HG02973 (cell line): ENCODE data around the gene EMID1.

Source experiments
- ATAC-seq: cut with Tn5 transposase; IDR thresholded peaks from one replicate; pipeline ENCODE4 v1.9.1; 2021; ENCODE audit warnings: moderate library complexity; ENCODE audit not compliant: unreplicated experiment

The EMID1 gene

DNA sequence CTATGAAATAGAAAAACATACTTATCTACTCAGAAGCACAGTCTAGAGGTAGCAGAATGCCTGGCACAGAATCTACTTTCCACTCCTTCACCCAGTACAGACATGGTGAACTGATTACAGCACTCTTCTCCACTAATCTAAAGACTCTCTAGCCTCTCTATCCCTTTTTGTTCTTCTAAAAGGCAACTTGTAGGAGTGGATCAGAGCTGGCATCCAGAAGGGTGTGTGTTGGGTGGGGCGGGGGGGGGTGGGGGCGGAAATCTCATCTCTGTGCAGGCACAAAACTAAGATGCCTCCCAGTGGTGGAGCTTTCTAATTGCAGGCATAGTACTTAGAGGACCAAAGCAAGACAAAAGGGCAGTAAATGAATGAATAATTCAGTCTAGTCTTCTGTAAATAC lies 11.5 kb upstream of the EMID1 start:
- no peak for ATAC-seq

DNA sequence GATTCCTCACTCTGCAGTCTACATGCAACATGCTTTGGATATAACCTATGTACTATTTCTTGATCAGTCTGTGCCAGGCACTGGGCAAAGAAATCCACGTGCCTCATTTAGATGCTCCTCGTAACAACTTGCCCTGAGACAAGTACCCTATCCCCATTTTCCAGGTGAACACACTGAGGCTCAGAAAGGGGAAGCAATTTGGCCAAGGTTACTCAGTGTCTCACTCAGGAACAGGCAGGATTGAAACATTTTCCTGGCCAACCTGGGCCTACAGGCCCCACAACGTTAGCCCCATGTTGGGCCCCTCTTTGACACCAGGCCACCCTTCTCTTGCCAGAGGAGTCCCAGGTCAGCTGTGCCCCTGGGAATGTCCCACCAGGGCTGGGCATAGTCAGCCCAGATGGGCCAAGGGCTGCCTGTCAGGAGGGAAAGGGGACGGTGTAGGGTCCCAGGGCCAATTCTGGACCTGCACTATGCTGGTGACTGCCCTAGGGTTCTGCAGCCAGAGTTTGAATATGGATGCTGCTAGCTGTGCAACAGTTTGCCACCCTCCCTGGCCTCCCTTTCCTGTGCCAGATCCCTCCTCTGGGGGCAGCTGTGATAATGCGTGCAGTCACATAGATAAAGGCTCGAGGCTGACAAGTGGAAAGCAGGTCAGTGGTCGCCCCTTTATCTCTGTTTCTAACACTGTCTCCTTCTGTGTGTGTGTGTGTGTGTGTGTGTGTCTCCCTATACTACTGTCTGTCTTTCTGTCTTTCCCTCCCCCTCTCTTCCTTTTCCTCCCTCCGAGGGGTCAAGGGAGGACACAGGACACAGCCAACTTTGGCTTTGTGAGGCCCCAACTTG lies 10.4 kb upstream of the EMID1 start:
- no peak for ATAC-seq

DNA sequence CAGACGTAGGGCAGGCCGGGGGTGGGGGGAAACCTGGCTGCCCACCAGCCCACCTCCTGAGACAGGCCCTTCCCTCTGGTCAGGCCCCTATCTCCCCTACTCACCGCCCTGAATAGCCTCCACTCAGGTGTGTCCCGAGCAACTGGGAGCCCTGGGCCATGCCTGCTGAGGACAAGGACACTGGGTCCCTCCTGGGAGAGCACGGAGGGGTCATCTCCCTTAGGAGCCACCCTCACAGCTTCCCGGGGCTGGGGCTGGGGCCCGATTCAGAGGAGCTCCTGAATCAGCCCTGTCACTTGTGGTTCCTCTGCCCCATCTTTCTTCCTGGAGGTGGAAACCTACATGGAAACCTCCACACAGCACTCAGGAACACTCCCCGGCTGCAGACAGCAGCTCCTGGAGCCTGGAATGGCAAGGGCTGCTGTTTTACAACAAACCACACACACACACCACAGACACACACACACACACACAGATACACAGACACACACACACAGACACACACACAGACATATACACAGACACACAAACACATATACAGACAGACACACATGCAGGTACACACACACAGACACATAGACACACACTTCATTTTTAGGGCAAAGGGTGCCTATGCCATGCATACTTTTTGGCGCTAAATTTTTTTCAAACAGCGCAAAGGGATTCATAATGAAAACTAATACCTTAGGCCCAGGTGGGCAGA lies 9.6 kb upstream of the EMID1 start:
- ATAC-seq, result no peak

DNA sequence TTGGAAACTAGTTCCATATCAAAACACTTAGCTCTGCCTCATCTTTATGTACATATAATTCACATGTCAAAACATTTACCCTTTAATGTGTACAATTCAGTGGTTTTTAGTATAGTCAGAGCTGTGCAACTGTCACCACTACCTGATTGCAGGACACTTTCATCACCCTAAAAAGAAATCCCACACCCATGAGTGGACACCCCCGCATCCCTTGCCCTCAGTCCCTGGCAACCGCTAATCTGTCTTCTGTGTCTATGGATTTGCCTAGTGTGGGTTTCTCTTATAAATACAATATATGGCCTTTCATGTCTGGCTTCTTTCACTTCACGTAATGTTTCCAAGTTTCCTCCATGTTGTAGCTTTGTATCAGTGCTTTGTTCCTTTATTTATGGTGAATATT lies 8.6 kb upstream of the EMID1 start:
- ATAC-seq, result no peak

DNA sequence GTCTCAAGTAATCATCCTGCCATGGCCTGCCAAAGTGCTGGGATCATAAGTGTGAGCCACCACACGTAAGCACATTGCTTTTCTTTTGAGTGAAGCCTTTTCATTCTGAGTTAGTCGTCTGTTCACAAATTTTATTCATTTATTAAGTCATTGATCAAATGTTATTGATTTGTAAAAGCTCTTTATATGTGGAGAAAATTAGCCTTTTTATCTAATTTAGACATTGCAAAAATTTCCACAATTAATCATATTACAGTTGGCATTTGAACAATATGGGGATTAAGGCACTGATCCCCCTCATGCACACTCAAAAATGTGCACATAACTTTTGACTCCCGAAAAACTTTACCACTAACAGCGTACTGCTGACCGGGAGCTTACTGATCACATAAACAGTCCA lies 7.5 kb upstream of the EMID1 start:
- no peak for ATAC-seq

DNA sequence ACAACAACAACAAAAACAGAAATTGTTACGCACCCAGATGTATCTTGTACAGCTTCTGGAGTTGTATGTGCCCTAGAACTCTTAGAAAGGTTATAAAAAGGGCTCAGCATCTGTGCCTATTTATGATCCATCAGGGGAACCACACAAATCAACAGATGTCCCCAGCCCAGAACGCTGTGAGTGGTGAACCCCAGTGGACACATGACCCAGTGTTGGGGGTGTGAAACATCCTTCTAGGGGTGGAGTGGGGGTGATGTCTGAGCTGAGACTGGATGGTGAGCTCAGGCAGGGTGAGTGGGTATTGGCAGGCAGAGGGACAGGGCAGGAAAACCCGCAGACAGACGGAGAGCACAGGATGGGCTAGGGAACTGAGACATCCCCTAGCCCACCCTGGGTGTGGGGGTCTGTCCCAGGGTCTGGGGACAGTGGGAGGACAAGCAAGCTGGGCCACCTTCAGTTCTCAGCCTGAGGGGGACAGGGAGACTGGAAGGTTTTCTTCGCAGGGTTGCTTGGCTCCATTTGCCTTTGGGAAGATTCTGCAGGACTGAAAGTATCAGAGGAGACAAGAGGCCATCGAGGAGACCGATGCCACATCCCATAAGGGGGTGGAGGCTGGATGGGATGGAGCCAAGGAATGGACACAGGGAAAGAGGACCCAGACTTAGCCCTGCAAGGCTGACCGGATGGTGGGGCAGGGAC lies 5.8 kb upstream of the EMID1 start:
- ATAC-seq, result no peak

DNA sequence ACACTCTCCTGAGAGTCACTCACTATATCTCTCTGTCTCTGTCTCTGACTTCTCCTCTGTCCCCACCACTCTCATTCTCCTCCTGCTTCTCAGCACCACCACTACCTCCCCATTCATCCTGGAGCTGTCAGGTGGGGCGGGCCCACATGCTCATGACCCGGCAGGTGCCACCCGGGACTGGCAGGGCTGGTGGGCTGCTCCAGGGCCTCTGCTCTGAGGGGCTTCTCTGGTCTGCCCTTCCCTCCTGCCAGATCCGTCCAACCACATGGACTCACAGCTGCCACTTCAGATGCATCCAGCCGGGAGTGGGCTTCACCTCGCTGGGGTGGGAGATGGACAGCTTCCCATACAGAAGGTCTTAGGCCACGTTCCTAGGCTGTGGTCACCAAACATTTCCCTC lies 4.8 kb upstream of the EMID1 start:
- no peak for ATAC-seq

DNA sequence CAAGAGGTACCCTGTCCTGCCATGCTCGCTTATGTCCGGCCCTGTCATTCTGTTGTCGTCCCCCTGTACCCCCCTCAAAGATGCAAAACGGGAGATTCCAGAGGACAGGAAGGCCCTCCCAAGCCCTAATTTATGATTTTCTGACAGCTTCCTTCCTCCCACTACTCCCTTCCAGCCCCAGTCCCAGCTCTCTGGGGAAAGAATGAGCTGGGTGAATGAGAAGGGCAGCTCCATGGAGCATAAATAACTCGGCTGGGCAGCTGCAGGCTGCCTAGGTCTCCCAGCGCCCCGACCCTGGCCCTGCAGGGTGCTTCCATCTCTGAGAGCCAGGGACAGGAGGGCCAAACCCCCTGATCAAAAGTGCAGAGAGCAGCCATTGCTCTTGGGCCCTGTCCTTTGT lies 3.9 kb upstream of the EMID1 start:
- no peak for ATAC-seq

DNA sequence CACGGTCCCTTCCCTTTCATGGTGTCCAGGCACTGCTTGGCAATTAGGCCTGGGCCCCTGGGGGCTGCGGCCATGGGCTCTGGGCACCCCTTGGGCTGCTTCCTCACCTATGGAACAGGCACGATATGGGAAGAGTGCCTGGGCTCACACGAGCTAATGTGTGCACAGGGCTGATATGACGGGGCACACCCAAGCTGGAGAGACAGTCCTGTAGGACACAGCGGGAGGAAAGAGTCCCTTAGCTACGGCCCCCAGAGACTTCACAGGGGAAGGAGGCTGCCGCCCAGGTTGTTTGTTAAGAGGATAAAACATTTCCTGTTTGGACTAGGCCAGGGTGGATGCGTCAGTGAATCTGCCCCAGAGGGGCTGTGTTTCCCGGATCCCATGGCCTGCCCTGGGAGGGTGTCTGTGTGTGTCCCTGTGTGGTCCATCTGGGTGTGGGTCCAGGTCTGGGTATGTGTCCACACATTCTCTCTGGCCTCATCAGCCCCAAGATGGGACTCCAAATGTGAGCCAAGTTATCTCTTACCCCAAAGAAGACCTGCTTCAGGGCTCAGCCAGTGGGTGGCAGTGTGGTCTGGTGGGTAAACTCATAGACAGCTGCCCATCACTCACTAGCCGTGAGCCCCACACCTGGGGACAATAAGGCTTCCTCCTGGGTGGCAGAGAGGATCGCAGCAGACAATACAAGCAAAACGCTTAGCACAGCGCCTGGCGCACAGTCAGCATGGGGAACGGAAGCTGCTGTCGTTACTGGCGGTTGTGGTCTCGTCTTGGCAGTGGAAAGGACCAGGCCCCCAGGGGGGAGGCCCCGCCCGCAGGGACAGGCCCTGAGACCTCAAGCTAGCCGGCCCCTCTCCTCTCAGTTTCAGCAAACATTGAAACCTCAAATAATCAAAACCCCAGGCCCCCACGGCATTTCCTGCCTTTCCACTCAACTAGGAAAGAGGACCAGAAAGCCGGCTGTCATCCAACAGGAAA lies 3.2 kb upstream of the EMID1 start:
- ATAC-seq, result peak; percentile 52

DNA sequence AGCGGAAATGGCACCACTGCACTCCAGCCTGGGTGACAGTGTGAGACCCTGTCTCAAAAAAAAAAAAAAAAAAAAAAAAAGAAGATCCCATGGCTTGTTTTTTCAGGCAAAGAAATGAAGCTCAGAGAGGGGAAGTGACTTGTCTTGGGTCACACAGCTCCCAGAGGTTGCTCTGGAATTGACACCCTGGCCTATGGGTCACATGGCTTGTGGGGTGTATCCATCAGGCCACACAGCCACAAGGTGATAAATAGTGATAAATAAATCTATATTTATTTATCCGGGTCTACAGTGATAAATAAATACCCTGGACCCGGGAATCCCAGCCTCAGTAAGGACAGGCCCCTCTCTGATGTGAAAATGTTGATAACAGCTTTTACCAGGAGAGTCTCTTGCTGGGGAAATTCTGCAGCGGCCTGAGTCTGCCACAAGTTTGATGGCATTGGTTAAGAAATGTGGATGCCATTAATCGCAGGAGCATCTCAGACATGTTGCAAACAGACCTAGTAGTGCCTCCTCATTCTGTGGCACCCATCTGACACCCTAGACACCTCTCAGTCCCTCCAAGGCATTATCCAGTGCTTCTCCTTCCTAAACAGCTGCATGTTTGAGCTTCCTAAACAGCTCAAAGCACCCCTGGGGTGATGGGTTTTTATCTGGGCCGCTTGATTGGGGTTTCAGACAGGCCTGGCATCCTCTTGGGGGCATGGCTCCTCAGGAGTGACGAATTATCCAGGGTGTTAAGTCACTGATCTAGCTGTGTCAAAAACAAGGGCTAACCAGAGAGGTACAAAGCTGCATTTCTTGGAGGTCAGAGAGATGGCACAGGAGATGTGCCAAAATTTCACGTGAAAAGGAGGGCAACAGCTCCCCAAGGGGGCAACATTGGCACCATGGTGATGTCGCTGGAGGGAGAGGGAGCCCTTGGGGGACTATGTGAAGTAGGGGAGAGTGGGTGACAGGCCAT lies 1.9 kb upstream of the EMID1 start:
- ATAC-seq, result no peak

DNA sequence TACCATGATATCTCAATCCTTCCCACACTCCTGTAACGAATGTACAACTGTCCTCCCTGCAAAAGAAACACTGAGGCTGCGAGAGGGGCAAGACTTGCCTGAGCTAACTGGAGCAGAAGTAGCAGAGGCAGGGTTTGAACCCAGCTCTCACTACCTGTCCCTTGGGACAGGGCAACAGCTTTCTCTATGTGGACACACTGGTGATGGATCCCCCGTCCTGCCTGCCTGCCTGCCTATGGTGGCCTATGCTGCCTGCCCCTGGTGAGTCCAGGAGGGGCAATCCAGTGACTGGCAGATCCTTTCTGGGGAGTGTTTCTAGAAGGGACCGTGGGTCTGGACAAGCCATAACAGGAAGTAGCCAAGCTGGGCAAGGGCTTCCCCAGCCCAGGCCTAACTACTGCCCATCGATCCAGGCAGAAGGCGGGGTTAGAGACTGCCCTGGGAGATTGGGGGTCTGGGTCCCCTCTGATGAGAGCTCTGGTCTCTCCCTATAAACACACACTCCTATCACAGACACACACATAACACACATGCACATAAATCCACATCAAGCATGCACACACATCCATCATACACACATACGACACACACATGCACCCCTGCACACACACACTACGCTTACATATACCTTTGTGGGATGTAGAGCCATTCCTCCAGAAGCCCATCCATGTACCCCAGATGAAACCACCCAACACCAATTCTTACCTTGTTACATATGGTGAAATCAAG lies 1.1 kb upstream of the EMID1 start:
- no peak for ATAC-seq

DNA sequence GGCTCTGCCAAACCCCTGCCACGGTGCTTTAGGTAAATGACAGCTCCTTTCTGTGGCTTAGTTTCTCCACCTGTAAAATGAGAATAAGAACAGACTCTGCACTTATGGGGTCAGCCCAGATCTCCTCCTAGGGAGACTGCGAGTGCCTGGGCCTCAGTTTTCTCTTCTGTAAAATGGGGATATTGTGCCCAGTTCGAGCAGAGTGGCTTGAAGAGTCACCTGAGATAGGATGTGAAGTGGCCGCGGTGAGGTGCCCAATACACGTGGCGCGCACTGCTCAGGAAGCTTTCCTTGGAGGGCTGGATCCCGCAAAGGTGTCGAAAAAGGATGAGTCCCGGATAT lies 473 bp upstream of the EMID1 start:
- ATAC-seq, result no peak

DNA sequence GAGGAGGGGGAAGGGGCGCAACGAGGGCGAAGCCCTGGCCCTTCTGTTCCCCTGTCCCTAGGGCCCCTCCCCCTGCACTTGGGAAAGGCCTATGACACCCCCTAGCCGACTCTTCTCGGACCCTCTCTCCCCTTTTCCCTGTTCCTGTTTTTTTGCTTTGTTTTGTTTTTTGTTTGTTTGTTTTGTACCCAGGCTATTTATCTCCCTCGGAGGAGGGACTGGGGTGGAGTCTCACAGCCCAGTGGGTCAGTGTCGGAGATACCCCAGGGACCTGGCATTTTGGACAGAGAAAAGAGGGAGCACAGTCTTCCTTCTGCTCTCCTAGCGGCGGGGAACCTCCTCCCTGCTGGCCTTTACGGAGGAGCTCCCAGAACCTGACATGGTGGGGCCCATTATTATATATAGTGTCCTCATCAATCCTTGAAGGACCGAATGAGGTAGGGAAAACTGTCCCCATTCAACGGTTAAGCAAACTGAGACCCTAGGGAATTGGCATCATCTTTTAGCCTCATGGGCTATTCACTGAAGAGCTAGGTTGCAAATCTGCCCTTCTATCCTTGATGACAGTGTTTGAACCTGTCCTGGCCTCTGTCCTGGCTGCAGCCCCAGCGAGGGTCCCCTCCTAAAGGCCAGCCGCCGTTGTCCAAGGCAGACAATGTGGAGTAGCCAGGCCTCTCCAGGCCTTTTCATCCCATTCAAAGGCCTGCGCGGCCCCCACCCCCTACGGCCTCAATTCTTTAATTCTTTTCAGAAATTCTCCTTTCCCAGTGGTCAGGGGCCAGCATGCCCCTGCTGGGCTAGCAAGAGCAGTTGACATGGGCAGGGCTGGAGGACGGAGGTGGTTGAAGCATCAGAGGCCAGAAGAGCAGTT lies 911 bp downstream of the EMID1 start:
- ATAC-seq, result no peak

DNA sequence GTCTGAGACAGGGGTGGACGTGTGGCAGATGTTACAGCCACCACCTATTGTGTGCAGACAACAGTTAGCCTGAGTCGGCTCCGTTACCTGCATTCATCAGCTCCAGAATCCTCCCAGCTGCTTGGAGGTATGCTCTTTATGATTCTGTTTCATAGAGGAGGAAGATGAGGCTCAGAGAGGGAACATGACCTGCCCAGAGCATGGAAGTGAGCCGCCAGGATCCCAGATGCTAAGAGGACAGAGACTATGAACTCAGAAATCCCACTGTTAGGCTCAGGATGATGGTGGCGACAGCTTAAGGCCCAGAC lies 1.5 kb downstream of the EMID1 start:
- ATAC-seq, result no peak

DNA sequence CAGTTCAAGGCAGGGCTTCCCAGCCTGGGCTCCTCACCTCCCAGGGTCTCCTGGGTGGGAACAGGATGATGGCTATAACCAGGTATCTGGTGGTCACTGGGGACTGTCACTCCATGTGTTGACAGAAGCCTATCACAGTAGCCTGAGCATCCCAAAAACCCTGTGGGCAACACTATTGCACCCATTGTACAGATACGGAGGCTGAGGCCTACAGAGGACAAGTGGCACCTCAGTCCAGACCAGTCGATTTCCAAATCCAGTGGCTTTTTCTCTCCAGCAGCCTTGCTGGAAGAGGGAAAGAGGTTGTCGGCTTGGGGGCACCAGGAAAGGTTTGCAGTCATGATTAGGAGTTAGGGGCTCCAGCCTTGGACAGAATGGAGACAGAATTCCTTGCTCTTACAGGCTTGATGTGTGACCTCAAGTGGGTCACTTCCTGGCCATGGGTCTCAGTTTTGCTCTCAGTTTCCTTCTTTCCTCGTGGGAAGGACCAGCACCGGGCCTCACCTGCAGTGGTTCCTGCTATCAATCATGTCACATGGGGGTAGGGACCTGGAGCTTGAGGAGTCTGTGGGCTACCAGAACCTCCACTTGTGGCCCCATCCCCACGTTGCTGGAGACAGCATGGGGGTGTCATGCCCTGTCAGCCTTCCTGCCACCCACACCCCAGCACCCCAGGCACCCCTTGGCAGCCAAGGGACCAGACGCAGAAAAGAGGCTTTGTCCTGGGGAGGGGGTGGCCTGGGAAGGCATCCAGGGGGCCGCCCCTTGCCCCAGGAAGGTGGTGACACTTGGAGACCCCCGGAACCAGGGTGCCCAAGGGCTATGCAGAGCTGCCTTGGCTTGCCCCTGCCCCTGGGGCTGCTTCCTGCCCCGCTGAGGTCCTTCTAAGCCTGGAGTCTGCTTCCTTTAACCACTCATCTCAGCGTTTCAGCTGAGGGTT lies 2.1 kb downstream of the EMID1 start:
- ATAC-seq, result no peak

DNA sequence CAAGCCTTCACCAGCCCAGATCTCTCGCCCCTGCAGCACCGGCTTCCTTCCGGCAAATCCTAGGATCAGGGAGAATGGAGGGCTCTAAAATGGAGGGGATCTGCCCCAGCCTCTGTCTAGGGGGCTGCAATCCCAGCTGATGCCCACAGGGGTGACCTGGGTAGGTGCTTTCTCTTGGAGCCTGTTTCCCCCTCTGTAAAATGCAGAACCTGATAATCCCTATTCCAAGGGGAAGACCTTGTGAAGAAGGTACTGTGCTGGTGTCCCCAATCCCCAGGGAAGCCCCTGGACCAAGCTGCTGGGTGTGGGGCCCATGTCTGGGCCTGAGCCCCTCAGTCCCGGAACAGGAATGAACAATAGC lies 2.8 kb downstream of the EMID1 start:
- ATAC-seq, result no peak

DNA sequence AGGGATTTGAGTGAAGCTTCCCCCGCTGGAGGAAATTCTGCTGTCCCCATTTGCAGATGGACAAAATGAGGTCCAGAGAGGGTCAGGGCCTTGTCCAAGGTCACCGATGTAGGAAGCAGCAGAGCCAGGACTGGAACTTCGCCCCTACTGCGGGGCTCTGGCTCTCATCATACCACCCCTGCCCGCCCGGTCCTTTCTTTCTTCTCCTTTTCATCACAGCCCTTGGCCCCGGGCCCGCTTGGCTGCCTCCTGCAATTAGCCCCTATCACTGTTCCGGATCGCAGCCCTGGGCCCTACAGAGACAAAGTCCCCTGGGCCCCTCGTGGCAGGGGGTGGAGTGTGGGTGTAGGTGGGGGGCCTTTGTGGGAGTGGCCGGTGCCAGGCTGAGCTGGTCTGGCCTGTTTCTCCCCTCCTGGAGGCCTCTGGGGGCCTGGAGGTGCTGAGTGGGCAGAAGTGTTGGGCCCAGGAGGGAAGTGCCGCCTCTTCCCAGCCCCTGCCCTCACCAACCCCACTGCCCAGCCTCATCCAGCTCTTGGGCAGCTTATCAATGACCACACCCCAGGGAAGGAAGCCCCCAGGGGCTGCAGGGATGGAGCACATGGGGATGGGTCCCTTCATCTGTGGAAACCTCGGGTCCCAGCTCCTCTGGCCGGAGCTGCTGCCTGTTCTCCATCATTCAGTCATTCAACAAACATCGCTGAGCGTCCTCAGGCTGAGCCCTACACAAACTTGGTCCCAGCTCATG lies 3.4 kb downstream of the EMID1 start:
- no peak for ATAC-seq
